Right lobe of liver (tissue), 6 donors: Measurements from ENCODE around the gene ARSB. TPM values are rescaled to one million over a fixed set of nuclear protein-coding genes. Genes with fewer than 3 reads are reported as not detected.

ENCODE experiments used
- ATAC-seq, 4 donors: fragments of 200-7000 bp; cut with Tn5 transposase; one replicate each; pipeline ENCODE4 v1.9.1; 2020; ENCODE audit warnings: mild to moderate bottlenecking in 4 of 4, moderate library complexity in 4 of 4
- DNase-seq, 3 donors: peaks; one replicate each; pipeline ENCODE4 v3.0.0-alpha.2; 2020
- H3K27ac ChIP-seq, 3 donors: fragments of 200-600 bp; one replicate each; pipeline ENCODE4 v1.8.0; 2022
- H3K27me3 ChIP-seq, 2 donors: fragments of 200-600 bp; one replicate each; pipeline ENCODE4 v1.8.0; 2022
- H3K36me3 ChIP-seq, 4 donors: fragments of 200-600 bp; sonication (generic) in 1 of 4; one replicate each; pipeline versions ENCODE4 v1.5.1 to v1.8.0; 2017 to 2022; ENCODE audit warnings: control low read depth in 1 of 4
- H3K4me1 ChIP-seq, 4 donors: fragments of 200-600 bp; sonication (generic) in 1 of 4; one replicate each; pipeline versions ENCODE4 v1.5.1 to v1.8.0; 2017 to 2022; ENCODE audit warnings: control low read depth in 1 of 4
- H3K4me3 ChIP-seq, 3 donors: fragments of 200-600 bp; one replicate each; pipeline ENCODE4 v1.8.0; 2022
- H3K9me3 ChIP-seq, 4 donors: fragments of 200-600 bp; sonication (generic) in 1 of 4; one replicate each; pipeline versions ENCODE4 v1.5.1 to v1.8.0; 2017 to 2022; ENCODE audit warnings: control low read depth in 1 of 4
- CTCF ChIP-seq, 4 donors: fragments of 200-600 bp in 3 of 4; fragments of 450-650 bp in 1 of 4; IDR thresholded peaks; one replicate each; pipeline versions ENCODE4 v1.5.1 to v1.8.0; 2016 to 2022; ENCODE audit warnings: antibody characterized with exemption in 4 of 4, mild to moderate bottlenecking in 2 of 4
- POLR2A ChIP-seq: fragments of 450-650 bp; IDR thresholded peaks from one replicate; pipeline ENCODE4 v1.6.1; 2017; ENCODE audit warnings: antibody characterized with exemption, mild to moderate bottlenecking
- WGBS: methylation state at CpG from one replicate; pipeline ENCODE4 v1.1.6; 2018; ENCODE audit warnings: low coverage, low lambda C conversion rate; ENCODE audit not compliant: insufficient coverage; ENCODE audit errors: missing lambda C conversion rate; 5-methylcytosine and 5-hydroxymethylcytosine counted together
- intact Hi-C, 2 donors: fragments of 100-400 bp; cut with DNase I; formaldehyde crosslinking; loops; one replicate each; pipeline versions ENCODE4 v1.11.2 to v1.14.1; 2022
- total RNA-seq, 6 experiments: library from RNA; depleted of rRNA in 2 of 6; stranded (reverse); fragments of >200 nt in 2 of 6; fragmentation: NEBNext Ultra II Directional in 3 of 6; extraction: Animal tissue kit (Norgen Biotek cat#: 25700) in 3 of 6; gene quantifications; one replicate each; pipeline versions ENCODE4 v1.1.0 to v1.2.4, GENCODE V29; 2016 to 2023
- donor health status: DM: no; HTN: yes; CAD: no.
- donor health status: DM: no; HTN: no; CAD: no.
- donor health status: DM: no; HTN: no; CAD: no.
- donor health status: DM: no; HTN: yes; CAD: no.
- donor health status: DM: no; HTN: yes; CAD: no.

Gene ARSB
- total RNA-seq, 6 experiments from 2014 or later: 5.0 to 11.7 (median 8.7) TPM

- no peaks in the 10 kb centered on the region for H3K4me1 ChIP-seq
- H3K4me3 ChIP-seq: no peak overlapping the region
- ATAC-seq (no peak), DNase-seq (no peak)
- H3K9me3 ChIP-seq: no peaks in the 10 kb centered on the region
- TF ChIP-seq POLR2A (no peak), CTCF (IDR thresholded peaks at IDR 0.05) (no peak)
- no peaks in the 10 kb centered on the region for H3K27me3 ChIP-seq
- intact Hi-C loops: no loop called here
- H3K36me3 ChIP-seq: no peaks in the 10 kb centered on the region
- no peak overlapping the region for H3K27ac ChIP-seq
- 67% methylated on average over 1 of the region's 1 CpG for WGBS
Measured at GRCh38 chr5:78811866-78812265, 173.2 kb downstream of the ARSB start.

- no peak for TF ChIP-seq CTCF (IDR thresholded peaks at IDR 0.05)
- TF ChIP-seq POLR2A: no peak
- Histone ChIP-seq H3K4me1 (no peaks in the 10 kb centered on the region), H3K27me3 (no peaks in the 10 kb centered on the region), H3K27ac (no peak overlapping the region), H3K36me3 (no peaks in the 10 kb centered on the region), H3K9me3 (no peaks in the 10 kb centered on the region), H3K4me3 (no peak overlapping the region)
- intact Hi-C loops: no loop called here
- DNase-seq (no peak), ATAC-seq (no peak)
- 89% methylated on average over 5 of the region's 5 CpGs for WGBS
Measured at GRCh38 chr5:78811121-78811817, 173.8 kb downstream of the ARSB start.

GRCh38 chr5:78810098-78810920, 174.8 kb downstream of the ARSB start:
- Histone ChIP-seq H3K4me1 (no peaks in the 10 kb centered on the region), H3K9me3 (no peaks in the 10 kb centered on the region), H3K4me3 (no peak overlapping the region), H3K27ac (no peak overlapping the region), H3K27me3 (no peaks in the 10 kb centered on the region), H3K36me3 (no peaks in the 10 kb centered on the region)
- TF ChIP-seq CTCF (IDR thresholded peaks at IDR 0.05): no peak
- no peak for TF ChIP-seq POLR2A
- no peak for ATAC-seq
- intact Hi-C loops: no loop called here
- DNase-seq: no peak
- 73% methylated on average over 4 of the region's 6 CpGs for WGBS

- no peaks in the 10 kb centered on the region for H3K36me3 ChIP-seq
- WGBS: 83% methylated on average over 3 of the region's 11 CpGs
- no peak for TF ChIP-seq POLR2A
- TF ChIP-seq CTCF (IDR thresholded peaks at IDR 0.05): no peak
- no peaks in the 10 kb centered on the region for H3K27me3 ChIP-seq
- DNase-seq: no peak
- H3K27ac ChIP-seq: no peak overlapping the region
- H3K4me1 ChIP-seq: no peaks in the 10 kb centered on the region
- H3K4me3 ChIP-seq: no peak overlapping the region
- intact Hi-C loops: no loop called here
- no peak for ATAC-seq
- no peaks in the 10 kb centered on the region for H3K9me3 ChIP-seq
Measured at GRCh38 chr5:78809444-78809843, 175.7 kb downstream of the ARSB start.
